ENCODE data around the gene NPR1. TPM values are rescaled to one million over a fixed set of nuclear protein-coding genes. Genes with fewer than 3 reads are reported as not detected.

The NPR1 gene
- total RNA-seq, 1 donor from 2014 or later, result 10.4 TPM

- TF ChIP-seq CTCF (IDR thresholded peaks at IDR 0.05; ENCODE audit: borderline replicate concordance), result no peak
- no peaks in the 10 kb centered on the region for H3K9me3 ChIP-seq (replicated peaks)
- H3K27ac ChIP-seq (replicated peaks), result peak overlapping the region; percentile 2
- DNase-seq, result no peak
- H3K4me1 ChIP-seq, result peaks cover 39% of the 10 kb centered on the region
- H3K36me3 ChIP-seq, result peaks cover 8% of the 10 kb centered on the region
- intact Hi-C loops (cut with micrococcal nuclease), result no loop called here
- H3K4me3 ChIP-seq, result no peak overlapping the region
- H3K27me3 ChIP-seq (ENCODE audit: low read depth), result no peaks in the 10 kb centered on the region
Measured at GRCh38 chr1:153735090-153735420, 56.6 kb downstream of the NPR1 start.

GRCh38 chr1:153741986-153742385, 63.5 kb downstream of the NPR1 start:
- Histone ChIP-seq H3K4me3 (no peak overlapping the region), H3K36me3 (peaks cover 57% of the 10 kb centered on the region), H3K27ac (replicated peaks) (no peak overlapping the region), H3K4me1 (peaks cover 15% of the 10 kb centered on the region), H3K27me3 (ENCODE audit: low read depth) (no peaks in the 10 kb centered on the region), H3K9me3 (replicated peaks) (no peaks in the 10 kb centered on the region)
- intact Hi-C loops (cut with micrococcal nuclease), result no loop called here
- TF ChIP-seq CTCF (IDR thresholded peaks at IDR 0.05; ENCODE audit: borderline replicate concordance), result no peak
- no peak for DNase-seq

- no peak for DNase-seq
- H3K36me3 ChIP-seq, result peaks cover 63% of the 10 kb centered on the region
- no peak overlapping the region for H3K27ac ChIP-seq (replicated peaks)
- H3K4me3 ChIP-seq, result no peak overlapping the region
- no peak for TF ChIP-seq CTCF (IDR thresholded peaks at IDR 0.05; ENCODE audit: borderline replicate concordance)
- H3K27me3 ChIP-seq (ENCODE audit: low read depth), result no peaks in the 10 kb centered on the region
- intact Hi-C loops (cut with micrococcal nuclease), result no loop called here
- peaks cover 21% of the 10 kb centered on the region for H3K4me1 ChIP-seq
- H3K9me3 ChIP-seq (replicated peaks), result no peaks in the 10 kb centered on the region
Measured at GRCh38 chr1:153742411-153743142, 64.1 kb downstream of the NPR1 start.

Small RNA genes lying within 50 kb of the gene (microRNA-seq; reads per million reads assigned to microRNA genes)
- gene MIR8083, result not detected

Other genes starting within 250 kb of the NPR1 start
- gene S100A7, start 218.0 kb upstream of the NPR1 start, total RNA-seq, result not detected
- gene S100A6, start 142.7 kb upstream of the NPR1 start, total RNA-seq, result 336 TPM
- gene S100A5, start 137.8 kb upstream of the NPR1 start, total RNA-seq, result not detected
- 137 TPM for gene S100A4, start 132.9 kb upstream of the NPR1 start, total RNA-seq
- gene S100A3, start 129.4 kb upstream of the NPR1 start, total RNA-seq, result 0.36 TPM
- gene S100A2, start 112.8 kb upstream of the NPR1 start, total RNA-seq, result 2.7 TPM
- gene S100A16, start 65.6 kb upstream of the NPR1 start, total RNA-seq, result 38.8 TPM
- 6.5 TPM for gene S100A14, start 62.4 kb upstream of the NPR1 start, total RNA-seq
- gene S100A13, start 51.2 kb upstream of the NPR1 start, total RNA-seq, result 131 TPM
- 2,012 TPM for gene S100A1, start 50.3 kb upstream of the NPR1 start, total RNA-seq
- 75.5 TPM for gene CHTOP, start 44.6 kb upstream of the NPR1 start, total RNA-seq
- gene SNAPIN, start 20.0 kb upstream of the NPR1 start, total RNA-seq, result 67.0 TPM
- 61.6 TPM for gene ILF2, start 7.7 kb upstream of the NPR1 start, total RNA-seq
- gene INTS3, start 49.4 kb downstream of the NPR1 start, total RNA-seq, result 34.3 TPM
- gene SLC27A3, start 96.7 kb downstream of the NPR1 start, total RNA-seq, result 10.5 TPM
- 35.4 TPM for gene GATAD2B, start 244.3 kb downstream of the NPR1 start, total RNA-seq